GOT3 (cell line): Measurements from ENCODE around the gene SMIM28.

Experiments
- DNase-seq: peaks from one replicate; lab custom pipeline; 2025; ENCODE audit warnings: mixed read lengths; lab: John Stamatoyannopoulos, UW

Gene SMIM28

GRCh38 chr6:138430361-138431145 lies 52.8 kb downstream of the SMIM28 start:
- no peak for DNase-seq

- DNase-seq: no peak
These were observed 53.8 kb downstream of the SMIM28 start for GRCh38 chr6:138431256-138432062.

- no peak for DNase-seq
These were observed 54.3 kb downstream of the SMIM28 start for GRCh38 chr6:138432063-138432356.
